CD1c-positive myeloid dendritic cell (primary cell): ENCODE results near the gene CD82.

Experiments
- DNase-seq: peaks from one replicate; pipeline ENCODE4 v3.0.0-alpha.2; 2016; ENCODE audit errors: extremely low spot score

Gene CD82

GRCh38 chr11:44575962-44576361 is 10.5 kb downstream of the CD82 start:
- no peak for DNase-seq

GRCh38 chr11:44576656-44577055 is 11.2 kb downstream of the CD82 start:
- no peak for DNase-seq

- DNase-seq = no peak
Measured at GRCh38 chr11:44577231-44577830, 11.9 kb downstream of the CD82 start.

GRCh38 chr11:44578279-44578678 is 12.8 kb downstream of the CD82 start:
- DNase-seq = peak; percentile 51

- no peak for DNase-seq
Measured at GRCh38 chr11:44579302-44579761, 13.9 kb downstream of the CD82 start.

- no peak for DNase-seq
Measured at GRCh38 chr11:44580701-44581100, 15.2 kb downstream of the CD82 start.

GRCh38 chr11:44581246-44581645 is 15.8 kb downstream of the CD82 start:
- no peak for DNase-seq

GRCh38 chr11:44582641-44583352 is 17.3 kb downstream of the CD82 start:
- DNase-seq = no peak

GRCh38 chr11:44583353-44583669 is 17.8 kb downstream of the CD82 start:
- no peak for DNase-seq

- no peak for DNase-seq
Measured at GRCh38 chr11:44585421-44585820, 20.0 kb downstream of the CD82 start.

- DNase-seq = no peak
Measured at GRCh38 chr11:44589301-44589700, 23.8 kb downstream of the CD82 start.

GRCh38 chr11:44590769-44591168 is 25.3 kb downstream of the CD82 start:
- no peak for DNase-seq

GRCh38 chr11:44591557-44591956 is 26.1 kb downstream of the CD82 start:
- no peak for DNase-seq

GRCh38 chr11:44592125-44592940 is 26.9 kb downstream of the CD82 start:
- DNase-seq = peak; percentile 87

- DNase-seq = no peak
Measured at GRCh38 chr11:44593251-44593650, 27.8 kb downstream of the CD82 start.

- DNase-seq = no peak
Measured at GRCh38 chr11:44595006-44595405, 29.5 kb downstream of the CD82 start.

GRCh38 chr11:44595964-44596381 is 30.5 kb downstream of the CD82 start:
- no peak for DNase-seq

- no peak for DNase-seq
Measured at GRCh38 chr11:44596525-44597276, 31.2 kb downstream of the CD82 start.

- DNase-seq = no peak
Measured at GRCh38 chr11:44597358-44598012, 32.0 kb downstream of the CD82 start.

GRCh38 chr11:44598831-44599230 is 33.4 kb downstream of the CD82 start:
- DNase-seq = no peak

GRCh38 chr11:44600261-44600660 is 34.8 kb downstream of the CD82 start:
- no peak for DNase-seq
